ENCODE measurements around the gene CRBN.

Gene CRBN

DNA sequence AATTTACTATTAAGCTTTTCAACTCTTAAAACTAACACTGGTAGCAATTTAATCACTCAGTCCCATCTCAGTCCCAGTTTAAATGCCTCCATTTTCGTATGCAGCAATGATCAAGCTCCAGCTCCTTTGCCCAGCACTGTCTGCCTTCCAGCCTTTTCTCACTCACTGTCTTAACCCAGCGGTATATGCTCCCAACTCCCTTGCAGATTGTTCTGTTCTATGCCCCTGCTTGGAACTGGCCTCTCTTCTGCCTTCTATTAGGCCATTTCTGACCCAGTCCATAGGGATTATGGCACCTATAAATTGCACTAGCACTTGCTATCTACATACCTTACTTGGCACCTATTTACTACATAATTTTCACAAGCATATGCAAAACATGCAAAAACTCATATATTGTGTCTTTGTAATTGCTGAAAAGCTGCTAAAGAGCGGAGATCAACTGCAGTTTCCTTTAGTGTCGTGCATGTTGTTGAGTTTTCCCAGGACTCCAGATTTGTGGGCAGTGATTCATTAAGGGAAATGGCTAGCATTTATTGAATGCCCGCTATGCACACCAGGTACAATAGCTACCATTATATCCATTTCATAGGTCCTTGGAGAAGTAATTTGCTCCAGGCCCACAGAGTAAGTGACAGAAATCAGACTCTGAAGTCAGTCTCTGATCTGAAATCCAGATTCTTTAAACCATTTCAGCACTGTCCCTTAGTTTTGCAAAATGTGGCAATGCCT is 24.4 kb downstream of the CRBN start:
- TF ChIP-seq, protein P1, sequence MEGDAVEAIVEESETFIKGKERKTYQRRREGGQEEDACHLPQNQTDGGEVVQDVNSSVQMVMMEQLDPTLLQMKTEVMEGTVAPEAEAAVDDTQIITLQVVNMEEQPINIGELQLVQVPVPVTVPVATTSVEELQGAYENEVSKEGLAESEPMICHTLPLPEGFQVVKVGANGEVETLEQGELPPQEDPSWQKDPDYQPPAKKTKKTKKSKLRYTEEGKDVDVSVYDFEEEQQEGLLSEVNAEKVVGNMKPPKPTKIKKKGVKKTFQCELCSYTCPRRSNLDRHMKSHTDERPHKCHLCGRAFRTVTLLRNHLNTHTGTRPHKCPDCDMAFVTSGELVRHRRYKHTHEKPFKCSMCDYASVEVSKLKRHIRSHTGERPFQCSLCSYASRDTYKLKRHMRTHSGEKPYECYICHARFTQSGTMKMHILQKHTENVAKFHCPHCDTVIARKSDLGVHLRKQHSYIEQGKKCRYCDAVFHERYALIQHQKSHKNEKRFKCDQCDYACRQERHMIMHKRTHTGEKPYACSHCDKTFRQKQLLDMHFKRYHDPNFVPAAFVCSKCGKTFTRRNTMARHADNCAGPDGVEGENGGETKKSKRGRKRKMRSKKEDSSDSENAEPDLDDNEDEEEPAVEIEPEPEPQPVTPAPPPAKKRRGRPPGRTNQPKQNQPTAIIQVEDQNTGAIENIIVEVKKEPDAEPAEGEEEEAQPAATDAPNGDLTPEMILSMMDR (IDR thresholded peaks at IDR 0.05; ENCODE audit: low read depth, low read length, missing control alignments), result no peak
- DNase-seq (ENCODE audit: low read depth), result no peak
- H3K4me3 ChIP-seq (ENCODE audit: low read depth, low read length), result no peak overlapping the region

DNA sequence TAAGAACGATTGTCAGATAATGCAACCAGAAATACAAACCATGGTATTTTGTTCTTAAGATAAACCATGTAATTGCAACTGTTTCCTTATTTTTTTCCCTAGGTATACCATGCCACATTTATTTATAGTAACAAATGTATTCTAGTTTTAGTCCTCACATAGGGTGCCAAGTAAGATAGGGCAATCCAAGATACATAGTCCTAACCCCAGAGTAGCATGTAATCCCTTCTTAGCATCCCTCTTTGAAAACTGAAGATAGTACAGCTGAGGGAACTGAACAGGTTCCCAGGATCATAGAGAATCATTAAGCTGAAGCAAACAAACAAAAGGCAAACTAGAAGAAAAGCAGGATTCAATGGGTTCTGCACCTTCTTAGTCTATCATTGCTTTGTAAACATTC is 28.0 kb downstream of the CRBN start:
- DNase-seq (ENCODE audit: low read depth), result no peak
- TF ChIP-seq, protein P1 (IDR thresholded peaks at IDR 0.05; ENCODE audit: low read depth, low read length, missing control alignments), result no peak
- no peak overlapping the region for H3K4me3 ChIP-seq (ENCODE audit: low read depth, low read length)

DNA sequence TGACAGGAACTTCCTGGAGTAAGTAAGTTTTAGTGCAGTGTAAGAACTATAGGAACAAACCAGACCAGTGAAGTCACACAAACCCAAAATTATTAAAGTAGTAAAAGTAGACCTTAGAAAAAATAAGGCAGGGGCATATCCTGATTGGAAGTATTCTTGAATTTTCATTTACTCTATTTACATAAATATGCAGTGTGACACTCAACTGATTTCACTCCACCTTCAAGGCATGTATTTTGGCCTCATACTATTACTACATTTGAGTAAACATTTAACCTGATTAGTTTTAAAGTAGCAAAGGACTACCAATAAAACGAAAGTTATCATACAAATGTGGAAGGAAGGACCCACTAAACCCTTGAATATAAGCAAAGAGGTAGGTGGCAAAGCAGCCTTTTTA is 29.9 kb downstream of the CRBN start:
- TF ChIP-seq, protein P1 (IDR thresholded peaks at IDR 0.05; ENCODE audit: low read depth, low read length, missing control alignments), result no peak
- DNase-seq (ENCODE audit: low read depth), result no peak
- H3K4me3 ChIP-seq (ENCODE audit: low read depth, low read length), result no peak overlapping the region

DNA sequence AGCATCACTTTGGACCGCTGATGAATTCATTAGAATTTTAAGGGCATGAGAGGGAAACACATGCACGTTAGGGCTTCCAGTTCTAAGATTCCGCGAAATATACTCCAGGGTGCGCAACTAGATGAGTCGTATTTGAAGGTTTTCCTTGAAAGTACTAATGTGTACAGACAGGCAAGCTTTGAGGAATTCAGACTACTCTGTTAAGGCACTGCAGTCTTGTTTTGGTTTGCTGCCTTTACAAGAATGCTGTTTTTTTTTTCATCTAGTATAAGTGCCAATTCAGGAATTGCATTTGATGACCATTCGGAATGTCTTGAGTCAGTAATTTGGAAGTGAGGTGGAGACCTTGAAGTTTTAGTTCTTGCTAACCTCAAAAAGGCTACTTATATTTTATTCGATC is 33.7 kb downstream of the CRBN start:
- TF ChIP-seq, protein P1 (IDR thresholded peaks at IDR 0.05; ENCODE audit: low read depth, low read length, missing control alignments), result no peak
- H3K4me3 ChIP-seq (ENCODE audit: low read depth, low read length), result no peak overlapping the region
- DNase-seq (ENCODE audit: low read depth), result no peak

DNA sequence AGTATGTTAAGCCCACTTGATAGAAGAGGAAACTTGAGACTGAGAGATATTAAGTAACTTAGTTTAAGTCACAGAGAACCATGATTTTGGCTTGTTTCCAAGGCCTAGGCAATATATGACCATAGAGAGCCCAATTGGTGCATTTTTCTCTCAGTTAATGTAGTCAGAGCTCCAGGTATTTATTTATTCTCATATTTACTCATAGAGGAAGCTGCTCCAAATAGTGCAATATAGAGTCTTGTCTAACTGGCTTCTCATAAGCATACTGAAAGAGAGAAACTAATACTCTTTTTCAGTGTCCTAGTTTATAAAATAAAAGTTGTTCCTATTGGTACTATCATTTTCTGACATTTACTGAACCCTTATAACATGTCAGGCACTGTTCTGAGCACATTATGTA is 37.6 kb downstream of the CRBN start:
- TF ChIP-seq, protein P1 (IDR thresholded peaks at IDR 0.05; ENCODE audit: low read depth, low read length, missing control alignments), result no peak
- H3K4me3 ChIP-seq (ENCODE audit: low read depth, low read length), result no peak overlapping the region
- DNase-seq (ENCODE audit: low read depth), result no peak

DNA sequence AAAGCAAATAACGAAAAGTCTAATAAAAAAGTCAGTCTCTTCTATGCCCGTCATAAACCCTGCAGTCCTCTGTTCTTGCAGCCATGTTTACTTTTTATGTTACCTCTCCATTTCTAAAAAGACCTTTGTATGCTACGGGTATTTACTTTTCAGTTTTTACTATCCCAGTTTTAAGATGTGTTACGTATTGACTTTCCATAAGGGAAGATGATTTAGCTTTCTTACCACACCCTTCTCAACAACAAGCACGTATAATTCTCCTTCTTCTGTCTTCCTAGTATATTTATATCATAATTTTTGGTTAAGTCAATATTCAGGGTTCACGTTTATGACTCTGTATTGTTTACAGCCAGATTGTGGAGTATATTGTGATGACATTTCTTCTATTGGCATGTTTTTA is 42.0 kb downstream of the CRBN start:
- TF ChIP-seq, protein P1 (IDR thresholded peaks at IDR 0.05; ENCODE audit: low read depth, low read length, missing control alignments), result no peak
- no peak for DNase-seq (ENCODE audit: low read depth)
- H3K4me3 ChIP-seq (ENCODE audit: low read depth, low read length), result no peak overlapping the region
